ENCODE data around the gene PPP1R10.

PPP1R10 gene

GRCh38 chr6:30626484-30627366, 9.7 kb upstream of the PPP1R10 start, which contains the start of gene ATAT1:
ATAT1 (plus strand) TSS chr6:30626874.
- H3K27ac ChIP-seq, result peak within 1 kb of the TSS; percentile 24 to 96 (median 90)
- H3K4me3 ChIP-seq, result peak within 1 kb of the TSS; percentile 40 to 67 (median 58)

GRCh38 chr6:30625511-30625910, 8.5 kb upstream of the PPP1R10 start:
- peak overlapping the region in 2 of 21 experiments; percentile 85 to 94 for H3K27ac ChIP-seq
- H3K4me3 ChIP-seq, result no peak overlapping the region

DNA sequence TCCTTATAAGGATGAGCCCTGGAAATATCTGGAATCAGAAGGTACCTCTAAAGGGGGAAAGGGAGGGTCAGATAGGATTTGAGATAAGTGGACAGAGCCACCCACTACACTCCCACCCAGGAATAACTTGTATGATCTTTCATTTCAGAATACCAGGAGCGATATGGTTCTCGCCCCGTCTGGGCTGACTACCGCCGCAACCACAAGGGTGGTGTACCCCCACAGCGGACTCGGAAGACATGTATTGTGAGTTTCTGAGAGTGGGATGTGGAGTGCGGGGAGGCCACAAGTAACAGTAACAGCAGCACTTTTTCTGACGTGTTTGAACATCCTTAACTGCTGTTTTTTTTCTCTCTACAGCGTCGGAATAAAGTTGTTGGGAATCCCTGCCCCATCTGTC, 2.5 kb upstream of the PPP1R10 start:
- peak overlapping the region in 1 of 21 experiments; percentile 26 for H3K27ac ChIP-seq
- H3K4me3 ChIP-seq, result no peak overlapping the region

DNA sequence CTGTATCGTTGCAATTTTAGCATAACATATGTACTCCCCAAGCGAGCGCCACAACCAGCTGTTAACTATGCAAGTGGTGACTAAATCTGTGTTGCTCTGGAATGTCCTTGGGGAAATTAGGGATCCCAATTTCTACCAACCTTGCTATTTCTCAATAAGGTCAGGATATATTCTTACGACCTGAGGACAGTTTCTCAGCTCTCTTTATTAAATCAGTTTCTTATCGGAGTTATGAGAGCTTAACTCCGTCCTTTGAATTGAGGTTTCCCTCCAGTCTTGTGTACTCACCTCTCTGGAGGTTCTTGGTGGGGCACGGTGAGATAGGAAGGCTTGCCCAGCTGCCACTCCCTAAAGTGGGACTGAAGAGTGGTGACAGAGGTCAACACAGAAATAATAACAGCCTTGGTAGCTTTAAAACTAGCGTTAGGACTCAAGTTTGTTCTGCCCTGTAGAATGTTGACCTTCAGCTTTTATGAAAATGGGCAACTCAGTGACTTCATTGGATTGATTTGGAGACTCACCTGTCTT, 1.3 kb upstream of the PPP1R10 start:
- peak overlapping the region; percentile 48 to 86 (median 55) for H3K4me3 ChIP-seq
- H3K27ac ChIP-seq, result peak overlapping the region; percentile 2 to 100 (median 95)

- H3K27ac ChIP-seq, result peak within 1 kb of the TSS; percentile 60 to 100 (median 97)
- peak within 1 kb of the TSS; percentile 58 to 97 (median 80) for H3K4me3 ChIP-seq
These were observed 674 bp upstream of the PPP1R10 start, which contains the start of gene MRPS18B for GRCh38 chr6:30617565-30618269. MRPS18B (plus strand) TSS chr6:30617840; CDS start chr6:30617866, 26 bp downstream.

DNA sequence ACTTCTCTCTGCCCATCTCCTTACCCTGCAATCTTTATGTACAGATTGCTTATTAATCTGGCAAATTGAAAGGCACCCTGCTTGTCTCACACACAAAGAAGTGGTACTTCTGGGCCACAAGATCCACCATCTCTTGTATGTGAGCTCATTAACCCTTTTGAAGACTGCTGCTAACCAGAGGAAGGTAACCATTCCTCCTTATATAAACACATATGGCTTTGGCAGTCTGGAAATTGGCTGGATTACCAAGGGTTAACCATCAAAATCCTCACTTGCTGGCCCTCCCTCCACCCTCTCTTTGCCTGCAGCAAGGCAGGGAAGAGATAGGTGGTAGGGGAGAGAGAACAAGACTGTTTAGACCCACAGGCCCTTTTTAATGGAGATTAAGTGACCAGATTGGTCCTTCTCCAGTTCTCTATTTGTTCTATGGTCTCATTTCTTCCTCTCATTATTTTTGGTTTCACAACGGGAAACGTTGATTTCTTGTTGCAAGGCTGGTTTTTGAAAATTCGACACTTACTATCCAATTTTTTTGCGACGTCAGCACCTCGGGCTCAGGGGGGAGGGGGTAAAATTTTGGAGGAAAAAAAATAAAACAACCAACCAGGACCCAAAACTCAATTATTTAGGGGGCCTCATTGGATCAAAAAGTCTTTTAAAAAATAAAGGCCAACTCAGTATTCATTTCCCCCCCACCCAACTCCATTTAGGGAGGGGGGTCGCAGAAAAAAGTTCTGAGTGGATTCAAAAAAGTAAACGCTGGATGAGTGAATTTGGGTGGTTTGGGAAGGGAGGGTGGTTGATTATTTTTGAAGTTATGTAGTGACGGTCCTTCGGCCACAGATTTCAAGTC, 859 bp downstream of the PPP1R10 start:
- Histone ChIP-seq H3K4me3 (peak overlapping the region; percentile 58 to 97 (median 80)), H3K27ac (peak overlapping the region; percentile 60 to 100 (median 97))

- H3K4me3 ChIP-seq, result peak overlapping the region; percentile 58 to 97 (median 80)
- peak overlapping the region; percentile 60 to 100 (median 97) for H3K27ac ChIP-seq
These were observed 1.7 kb downstream of the PPP1R10 start for GRCh38 chr6:30615219-30615957.

- H3K4me3 ChIP-seq, result peak overlapping the region; percentile 58 to 97 (median 80)
- H3K27ac ChIP-seq, result peak overlapping the region; percentile 62 to 100 (median 97)
These were observed 2.2 kb downstream of the PPP1R10 start for GRCh38 chr6:30614843-30615218.

- Histone ChIP-seq H3K4me3 (peak overlapping the region; percentile 21 to 97 (median 80)), H3K27ac (peak overlapping the region in 20 of 21 experiments; percentile 24 to 100 (median 94))
These were observed 2.8 kb downstream of the PPP1R10 start for GRCh38 chr6:30614044-30614842.

- Histone ChIP-seq H3K27ac (peak overlapping the region in 9 of 21 experiments; percentile 93 to 100 (median 95)), H3K4me3 (peak overlapping the region in 2 of 7 experiments; percentile 80 to 86)
These were observed 3.6 kb downstream of the PPP1R10 start for GRCh38 chr6:30613251-30614043.

DNA sequence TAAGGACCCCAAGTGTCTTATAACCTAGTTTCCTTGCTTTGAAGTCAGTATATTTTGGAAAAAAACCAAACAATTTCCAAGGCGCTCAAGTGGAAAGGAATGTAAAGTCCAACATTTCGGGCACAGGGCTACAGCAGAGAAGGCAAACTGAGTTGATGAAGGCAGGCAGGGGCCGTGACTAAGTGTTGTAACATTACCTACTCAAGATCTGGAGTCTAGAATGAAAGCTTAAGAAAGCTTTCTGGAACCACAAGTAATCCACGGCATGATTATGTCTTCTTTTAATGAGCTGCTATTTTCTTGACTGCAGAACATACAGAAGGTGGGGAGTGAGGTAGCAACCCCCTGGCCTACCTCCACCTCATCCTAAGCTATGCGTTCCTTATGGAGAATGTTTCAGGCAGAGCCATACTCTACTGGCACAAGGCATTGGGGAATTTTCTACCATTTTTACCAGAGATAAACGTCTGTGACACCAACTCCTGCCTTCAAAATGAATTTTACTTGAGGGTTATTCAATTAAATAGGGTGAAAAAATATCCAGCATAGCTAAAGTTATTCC, 4.3 kb downstream of the PPP1R10 start:
- H3K4me3 ChIP-seq, result no peak overlapping the region
- H3K27ac ChIP-seq, result peak overlapping the region in 5 of 21 experiments; percentile 7 to 93 (median 33)

DNA sequence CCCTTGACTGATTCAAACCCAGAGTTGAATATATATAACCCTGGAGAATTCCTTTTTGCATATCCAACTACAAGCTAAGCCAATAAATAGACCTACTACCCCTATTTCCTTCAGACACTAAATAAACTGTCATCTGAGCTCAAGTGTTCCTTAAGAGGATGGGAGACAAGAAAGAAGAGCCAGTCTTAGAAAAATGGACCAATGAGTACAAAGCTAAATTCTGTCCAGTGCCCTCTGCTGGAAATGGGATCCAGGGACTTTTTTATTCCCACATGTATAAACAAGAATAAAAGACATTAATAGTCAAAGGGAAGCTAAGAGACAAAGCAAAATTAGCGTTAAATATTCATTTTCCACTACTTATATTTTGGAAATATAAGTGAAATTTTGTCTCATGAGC, 4.8 kb downstream of the PPP1R10 start:
- peak overlapping the region in 5 of 21 experiments; percentile 6 to 66 (median 17) for H3K27ac ChIP-seq
- no peak overlapping the region for H3K4me3 ChIP-seq

- peak overlapping the region in 2 of 21 experiments; percentile 17 to 31 for H3K27ac ChIP-seq
- H3K4me3 ChIP-seq, result no peak overlapping the region
These were observed 5.2 kb downstream of the PPP1R10 start for GRCh38 chr6:30611856-30612194.

DNA sequence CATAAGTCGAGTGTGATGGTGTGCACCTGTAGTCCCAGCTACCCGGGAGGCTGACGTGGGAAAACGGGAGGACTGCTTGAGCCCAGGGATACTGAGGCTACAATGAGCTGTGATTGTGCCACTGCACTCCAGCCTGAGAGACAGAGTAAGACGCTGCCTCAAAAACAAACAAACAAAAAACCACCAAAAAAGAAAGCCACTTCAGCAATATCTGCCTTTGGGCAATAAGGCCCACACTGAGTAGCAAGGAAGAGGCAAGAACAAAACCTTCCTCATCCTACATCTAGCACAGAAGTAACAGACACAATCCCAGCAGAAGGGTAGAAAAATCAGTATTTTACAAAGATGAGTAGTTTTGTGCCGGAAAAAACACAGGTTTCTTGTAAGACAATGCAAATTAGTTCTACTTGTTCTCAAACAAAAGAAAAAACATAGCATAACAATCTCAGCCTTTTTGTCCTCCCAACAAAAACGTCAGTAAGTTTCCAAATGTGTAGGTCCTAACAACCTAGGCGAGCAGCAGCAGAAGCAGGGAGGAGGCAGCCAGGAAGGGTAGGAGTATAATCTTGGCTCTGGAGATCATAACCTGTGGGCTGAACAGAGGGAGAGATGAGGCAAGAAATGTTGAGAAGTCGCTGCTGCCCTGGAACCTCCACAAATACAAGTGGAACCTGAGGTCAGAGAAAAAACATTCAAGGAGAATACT, 5.7 kb downstream of the PPP1R10 start:
- Histone ChIP-seq H3K27ac (peak overlapping the region in 5 of 21 experiments; percentile 21 to 45 (median 28)), H3K4me3 (no peak overlapping the region)

GRCh38 chr6:30610065-30610464, 7.0 kb downstream of the PPP1R10 start:
- Histone ChIP-seq H3K4me3 (no peak overlapping the region), H3K27ac (peak overlapping the region in 3 of 21 experiments; percentile 14 to 33 (median 21))

- H3K27ac ChIP-seq, result no peak overlapping the region
- H3K4me3 ChIP-seq, result no peak overlapping the region
These were observed 13.1 kb downstream of the PPP1R10 start for GRCh38 chr6:30603961-30604360.

All from skin epidermis (tissue), 12 donors.